Mucosa of rectum (tissue), 2 donors: Measurements from ENCODE around the gene FOXL3.
"Not testable (repeated sequence)": the region's sequence is repeated elsewhere in the genome, so short reads cannot be mapped to it uniquely, and the experiment has no call there.

Source experiments
- H3K27ac ChIP-seq, 2 donors: one replicate each; pipeline ENCODE4 v1.7.0; 2013; ENCODE audit warnings: inconsistent platforms in 2 of 2, low read depth in 2 of 2, low read length in 2 of 2
- H3K27me3 ChIP-seq, 2 donors: one replicate each; pipeline ENCODE4 v1.7.0; 2013; ENCODE audit warnings: low read length in 2 of 2; ENCODE audit not compliant: control insufficient read depth in 2 of 2, insufficient read depth in 2 of 2
- H3K36me3 ChIP-seq, 2 donors: one replicate each; pipeline ENCODE4 v1.7.0; 2013; ENCODE audit warnings: low read length in 2 of 2; ENCODE audit not compliant: control insufficient read depth in 2 of 2, insufficient read depth in 2 of 2
- H3K4me1 ChIP-seq, 2 donors: one replicate each; pipeline ENCODE4 v1.7.0; 2013; ENCODE audit warnings: low read length in 2 of 2, mild to moderate bottlenecking in 1 of 2; ENCODE audit not compliant: control insufficient read depth in 2 of 2, insufficient read depth in 2 of 2
- H3K4me3 ChIP-seq, 2 donors: one replicate each; pipeline ENCODE4 v1.7.0; 2013; ENCODE audit warnings: low read length in 2 of 2
- H3K9ac ChIP-seq, 2 donors: one replicate each; pipeline ENCODE4 v1.7.0; 2013; ENCODE audit warnings: low read length in 2 of 2, low read depth in 1 of 2, mild to moderate bottlenecking in 1 of 2
- H3K9me3 ChIP-seq, 2 donors: one replicate each; pipeline ENCODE4 v1.7.0; 2013; ENCODE audit warnings: low read length in 2 of 2; ENCODE audit not compliant: control insufficient read depth in 2 of 2
- donor health status: healthy.
- donor health status: Normal muscosa, but diverticular disease.

Gene FOXL3

GRCh38 chr7:261341-262250 is 28.4 kb upstream of the FOXL3 start:
- Histone ChIP-seq H3K27ac (no peak overlapping the region), H3K9me3 (no peaks in the 10 kb centered on the region), H3K4me1 (peaks cover 19 to 28% of the 10 kb centered on the region in 2 donors), H3K4me3 (no peak overlapping the region), H3K36me3 (peaks cover 0 to 9% of the 10 kb centered on the region in 2 donors), H3K9ac (peak overlapping the region in 1 of 2 donors; percentile 54), H3K27me3 (no peaks in the 10 kb centered on the region)

GRCh38 chr7:262251-262572 is 27.8 kb upstream of the FOXL3 start:
- Histone ChIP-seq H3K9ac (no peak overlapping the region), H3K36me3 (peaks cover 0 to 7% of the 10 kb centered on the region in 2 donors)

DNA sequence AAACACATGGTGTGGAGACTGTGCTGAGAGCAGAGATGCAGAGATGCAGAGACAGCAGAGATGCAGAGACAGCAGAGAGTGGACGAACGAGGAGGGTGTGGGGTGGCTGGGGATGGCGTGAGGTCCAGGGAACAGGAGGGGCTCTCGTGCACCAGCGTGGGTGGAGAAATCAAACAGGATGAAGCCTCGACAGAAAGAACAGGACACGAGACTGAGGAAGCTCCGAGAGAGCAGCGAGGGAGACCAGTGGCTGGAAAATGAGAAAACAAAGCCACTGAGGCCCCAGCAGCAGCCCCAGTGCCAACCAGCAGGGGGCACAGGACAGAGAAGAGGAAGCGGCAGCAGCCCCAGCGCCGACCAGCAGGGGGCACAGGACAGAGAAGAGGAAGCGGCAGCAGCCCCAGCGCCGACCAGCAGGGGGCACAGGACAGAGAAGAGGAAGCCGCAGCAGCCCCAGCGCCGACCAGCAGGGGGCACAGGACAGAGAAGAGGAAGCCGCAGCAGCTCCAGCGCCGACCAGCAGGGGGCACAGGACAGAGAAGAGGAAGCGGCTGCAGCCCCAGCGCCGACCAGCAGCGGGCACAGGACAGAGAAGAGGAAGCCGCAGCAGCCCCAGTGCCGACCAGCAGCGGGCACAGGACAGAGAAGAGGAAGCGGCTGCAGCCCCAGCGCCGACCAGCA is 27.2 kb upstream of the FOXL3 start:
- H3K4me1 ChIP-seq: peaks cover 19 to 28% of the 10 kb centered on the region in 2 donors
- not testable (repeated sequence) for H3K9ac ChIP-seq, H3K36me3 ChIP-seq, H3K27ac ChIP-seq, H3K9me3 ChIP-seq, H3K4me3 ChIP-seq, H3K27me3 ChIP-seq

More at GRCh38 chr7:262251-262572, 27.8 kb upstream of the FOXL3 start:
- no peaks in the 10 kb centered on the region for H3K9me3 ChIP-seq
- H3K4me3 ChIP-seq: no peak overlapping the region
- H3K27me3 ChIP-seq: no peaks in the 10 kb centered on the region
- H3K27ac ChIP-seq: no peak overlapping the region
- peaks cover 19 to 28% of the 10 kb centered on the region in 2 donors for H3K4me1 ChIP-seq

DNA sequence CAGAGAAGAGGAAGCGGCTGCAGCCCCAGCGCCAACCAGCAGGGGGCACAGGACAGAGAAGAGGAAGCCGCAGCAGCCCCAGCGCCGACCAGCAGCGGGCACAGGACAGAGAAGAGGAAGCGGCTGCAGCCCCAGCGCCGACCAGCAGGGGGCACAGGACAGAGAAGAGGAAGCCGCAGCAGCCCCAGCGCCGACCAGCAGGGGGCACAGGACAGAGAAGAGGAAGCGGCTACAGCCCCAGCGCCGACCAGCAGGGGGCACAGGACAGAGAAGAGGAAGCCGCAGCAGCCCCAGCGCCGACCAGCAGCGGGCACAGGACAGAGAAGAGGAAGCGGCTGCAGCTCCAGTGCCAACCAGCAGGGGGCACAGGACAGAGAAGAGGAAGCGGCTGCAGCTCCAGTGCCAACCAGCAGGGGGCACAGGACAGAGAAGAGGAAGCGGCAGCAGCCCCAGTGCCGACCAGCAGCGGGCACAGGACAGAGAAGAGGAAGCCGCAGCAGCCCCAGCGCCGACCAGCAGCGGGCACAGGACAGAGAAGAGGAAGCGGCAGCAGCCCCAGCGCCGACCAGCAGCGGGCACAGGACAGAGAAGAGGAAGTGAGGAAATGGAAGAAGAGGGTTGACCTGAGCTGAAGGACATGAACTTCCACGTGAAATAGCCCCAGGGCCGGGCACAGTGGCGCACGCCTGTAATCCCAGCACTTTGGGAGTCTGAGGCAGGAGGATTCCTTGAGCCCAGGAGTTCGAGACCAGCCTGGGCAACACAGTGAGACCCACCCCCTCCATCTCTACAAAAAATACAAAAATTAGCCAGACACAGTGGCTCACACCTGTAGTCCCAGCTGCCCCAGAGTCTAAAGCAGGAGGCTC is 26.3 kb upstream of the FOXL3 start:
- Histone ChIP-seq H3K27ac (peak overlapping the region; percentile 84 to 90), H3K4me1 (peaks cover 19 to 28% of the 10 kb centered on the region in 2 donors), H3K9ac (peak overlapping the region; percentile 32 to 33)
- H3K9me3 ChIP-seq, H3K27me3 ChIP-seq, H3K36me3 ChIP-seq, H3K4me3 ChIP-seq: not testable (repeated sequence)

- peaks cover 19 to 28% of the 10 kb centered on the region in 2 donors for H3K4me1 ChIP-seq
- H3K27me3 ChIP-seq: no peaks in the 10 kb centered on the region
- H3K36me3 ChIP-seq: peaks cover 0 to 2% of the 10 kb centered on the region in 2 donors
- peak overlapping the region; percentile 84 to 90 for H3K27ac ChIP-seq
- H3K9me3 ChIP-seq: no peaks in the 10 kb centered on the region
- H3K9ac ChIP-seq: peak overlapping the region; percentile 32 to 33
- peak overlapping the region; percentile 45 to 48 for H3K4me3 ChIP-seq
Observed at GRCh38 chr7:264541-265191, 25.3 kb upstream of the FOXL3 start.

GRCh38 chr7:265192-265997 is 24.6 kb upstream of the FOXL3 start:
- Histone ChIP-seq H3K4me3 (peak overlapping the region in 1 of 2 donors; percentile 48), H3K9me3 (no peaks in the 10 kb centered on the region), H3K9ac (peak overlapping the region; percentile 14 to 33), H3K36me3 (peaks cover 0 to 2% of the 10 kb centered on the region in 2 donors), H3K27ac (peak overlapping the region; percentile 40 to 90), H3K4me1 (peaks cover 16 to 22% of the 10 kb centered on the region in 2 donors), H3K27me3 (no peaks in the 10 kb centered on the region)

- Histone ChIP-seq H3K4me1 (peaks cover 7 to 17% of the 10 kb centered on the region in 2 donors), H3K36me3 (no peaks in the 10 kb centered on the region), H3K9ac (peak overlapping the region in 1 of 2 donors; percentile 33), H3K9me3 (no peaks in the 10 kb centered on the region), H3K27me3 (no peaks in the 10 kb centered on the region), H3K27ac (no peak overlapping the region), H3K4me3 (no peak overlapping the region)
Observed at GRCh38 chr7:265998-266850, 23.7 kb upstream of the FOXL3 start.

DNA sequence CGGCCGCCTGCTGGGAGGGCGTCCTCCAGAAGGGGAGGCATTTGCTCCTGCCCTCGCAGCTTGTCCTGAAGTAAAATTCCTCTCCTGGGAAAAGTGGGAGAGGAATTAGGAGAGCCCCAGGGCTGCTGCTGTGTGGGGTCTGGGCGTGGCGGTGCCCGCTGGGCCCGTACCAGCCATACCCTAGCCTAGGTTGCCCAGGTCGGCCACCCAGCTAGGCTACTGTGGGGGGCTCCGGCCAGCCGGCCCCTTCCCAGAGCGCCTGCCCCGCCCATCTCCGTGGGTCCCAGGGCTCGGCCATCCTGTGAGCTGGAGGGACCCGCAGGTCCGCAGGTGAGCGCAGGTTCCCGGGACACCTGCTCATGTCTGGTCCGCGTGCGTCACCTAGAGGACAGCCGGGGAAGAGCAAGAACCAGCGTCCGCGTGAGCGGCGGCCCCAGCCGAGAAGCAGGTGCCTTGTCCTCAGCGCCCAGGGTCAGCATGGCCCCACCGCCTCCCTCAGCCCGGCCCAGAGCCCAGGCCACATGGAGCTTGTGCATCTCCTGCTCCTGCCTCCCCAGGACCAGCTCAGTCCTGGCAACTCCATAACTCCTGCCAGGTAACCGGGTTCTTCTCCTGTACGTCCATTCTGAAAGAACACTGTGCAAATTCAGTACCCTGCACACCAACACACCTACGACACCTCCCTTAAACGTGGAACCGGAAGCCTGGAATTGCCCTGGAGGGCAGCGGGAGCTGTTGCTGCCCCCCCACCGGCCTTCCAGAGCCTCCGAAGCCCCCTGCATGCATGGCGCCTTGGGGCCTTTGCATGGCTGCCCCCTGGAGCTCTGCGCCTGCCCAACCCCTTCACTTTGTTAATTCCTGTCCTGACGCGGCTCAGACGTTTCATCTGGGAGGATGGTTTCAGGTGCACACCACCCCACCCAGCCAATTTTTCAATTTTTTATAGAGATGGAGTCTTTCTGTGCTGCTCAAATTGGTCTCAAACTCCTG is 22.8 kb upstream of the FOXL3 start:
- no peaks in the 10 kb centered on the region for H3K36me3 ChIP-seq
- H3K27me3 ChIP-seq: no peaks in the 10 kb centered on the region
- H3K4me3 ChIP-seq: no peak overlapping the region
- no peak overlapping the region for H3K9ac ChIP-seq
- H3K4me1 ChIP-seq: peaks cover 6 to 14% of the 10 kb centered on the region in 2 donors
- no peak overlapping the region for H3K27ac ChIP-seq
- no peaks in the 10 kb centered on the region for H3K9me3 ChIP-seq
